Neural cell (in vitro differentiated cells): ENCODE data around the gene PTCH1. TPM values are rescaled to one million over a fixed set of nuclear protein-coding genes. Genes with fewer than 3 reads are reported as not detected.

Source experiments
- H2AFZ ChIP-seq: fragments of 200-600, 300-800 bp; sonication (generic), shearing (Covaris generic); 2 replicates; pipeline ENCODE4 v1.6.0; 2014; ENCODE audit warnings: low read depth, mild to moderate bottlenecking, antibody characterized with exemption, low read length, moderate library complexity
- H3F3A ChIP-seq: fragments of 200-600 bp; shearing (Covaris generic); 2 replicates; pipeline ENCODE4 v1.6.1; 2016; ENCODE audit warnings: mild to moderate bottlenecking, moderate library complexity, mixed read lengths, antibody characterized with exemption, low read length; ENCODE audit not compliant: insufficient read depth, poor library complexity, severe bottlenecking
- H3K27ac ChIP-seq: fragments of 200-600, 300-800 bp; sonication (generic), shearing (Covaris generic); 2 replicates; pipeline ENCODE4 v1.5.1; 2014; ENCODE audit warnings: mild to moderate bottlenecking, low read length, moderate library complexity
- H3K27me3 ChIP-seq: fragments of 300-800, 200-600 bp; sonication (generic), shearing (Covaris generic); 2 replicates; pipeline ENCODE4 v1.6.0; 2014; ENCODE audit warnings: mild to moderate bottlenecking, low read depth, low read length, moderate library complexity; ENCODE audit not compliant: insufficient read depth
- H3K36me3 ChIP-seq: fragments of 300-800, 200-600 bp; sonication (generic), shearing (Covaris generic); 2 replicates; pipeline ENCODE4 v1.5.1; 2014; ENCODE audit warnings: mild to moderate bottlenecking, antibody characterized with exemption, low read length, moderate library complexity; ENCODE audit not compliant: insufficient read depth
- H3K4me2 ChIP-seq: fragments of 300-800, 200-600 bp; sonication (generic), shearing (Covaris generic); 2 replicates; pipeline ENCODE4 v1.6.0; 2014; ENCODE audit warnings: mild to moderate bottlenecking, low read length
- H3K4me3 ChIP-seq: fragments of 300-800, 200-600 bp; sonication (generic), shearing (Covaris generic); 2 replicates; pipeline ENCODE4 v1.5.1; 2014; ENCODE audit warnings: mild to moderate bottlenecking, low read length, moderate library complexity
- H3K79me2 ChIP-seq: fragments of 200-600 bp; shearing (Covaris generic); replicated peaks from 2 replicates; pipeline ENCODE4 v1.6.0; 2014; ENCODE audit warnings: mild to moderate bottlenecking, low read length, moderate library complexity; ENCODE audit not compliant: insufficient read depth
- H3K9ac ChIP-seq: fragments of 300-800, 200-600 bp; sonication (generic), shearing (Covaris generic); 2 replicates; pipeline ENCODE4 v1.6.1; 2016; ENCODE audit warnings: mild to moderate bottlenecking, low read length, mixed read lengths
- H3K9me2 ChIP-seq: fragments of 200-600 bp; shearing (Covaris generic); 2 replicates; pipeline ENCODE4 v1.6.1; 2016; ENCODE audit warnings: mild to moderate bottlenecking, low read length, mixed read lengths; ENCODE audit not compliant: insufficient read depth
- H3K9me3 ChIP-seq: fragments of 200-600, 300-800 bp; sonication (generic), shearing (Covaris generic); 2 replicates; pipeline ENCODE4 v1.6.1; 2016; ENCODE audit warnings: mild to moderate bottlenecking, mixed run types, low read length, moderate library complexity, mixed read lengths
- H4K20me1 ChIP-seq: fragments of 200-600 bp; shearing (Covaris generic); 2 replicates; pipeline ENCODE4 v1.6.1; 2016; ENCODE audit warnings: mild to moderate bottlenecking, mixed run types; ENCODE audit not compliant: insufficient read depth
- CTCF ChIP-seq: fragments of 450-650 bp; IDR thresholded peaks from 2 replicates; pipeline ENCODE4 v1.5.1; 2014; ENCODE audit warnings: antibody characterized with exemption, mild to moderate bottlenecking, moderate library complexity; ENCODE audit not compliant: poor library complexity, severe bottlenecking
- EZH2 ChIP-seq: fragments of 200-600, 300-800 bp; shearing (Covaris generic), sonication (generic); IDR thresholded peaks from 2 replicates; pipeline ENCODE4 v1.6.1; 2014; ENCODE audit warnings: antibody characterized with exemption, low read length, borderline replicate concordance, mild to moderate bottlenecking; ENCODE audit not compliant: insufficient read depth, poor library complexity, severe bottlenecking
- MXI1 ChIP-seq: fragments of 450-650 bp; conservative IDR thresholded peaks from 2 replicates; pipeline ENCODE4 v1.6.1; 2014; ENCODE audit warnings: antibody characterized with exemption, mild to moderate bottlenecking; ENCODE audit not compliant: poor library complexity, severe bottlenecking
- POLR2AphosphoS5 ChIP-seq: IDR thresholded peaks from 2 replicates; pipeline ENCODE4 v1.6.1; 2012
- RAD21 ChIP-seq: fragments of 450-650 bp; conservative IDR thresholded peaks from 2 replicates; pipeline ENCODE4 v1.6.1; 2014; ENCODE audit warnings: antibody characterized with exemption, mild to moderate bottlenecking, moderate library complexity
- REST ChIP-seq: IDR thresholded peaks from 2 replicates; pipeline ENCODE4 v1.6.1; 2012; ENCODE audit warnings: borderline replicate concordance
- SMC3 ChIP-seq: fragments of 450-650 bp; conservative IDR thresholded peaks from 2 replicates; pipeline ENCODE4 v1.6.1; 2014; ENCODE audit warnings: antibody characterized with exemption, mild to moderate bottlenecking, moderate library complexity; ENCODE audit not compliant: poor library complexity
- TAF1 ChIP-seq: IDR thresholded peaks from 2 replicates; pipeline ENCODE4 v1.6.1; 2012; ENCODE audit warnings: low read depth
- polyA plus RNA-seq: library from polyadenylated mRNA; depleted of rRNA; stranded (reverse); fragments of >200 nt; gene quantifications from 2 replicates; pipeline ENCODE4 v1.2.3, GENCODE V29; 2014

PTCH1 gene
- polyA plus RNA-seq, 1 donor from 2014 or later, result 15.6 TPM

GRCh38 chr9:95529910-95530309, 13.1 kb upstream of the PTCH1 start:
- Histone ChIP-seq H2AFZ (no peak overlapping the region), H3F3A (no peaks in the 10 kb centered on the region), H3K9me3 (no peaks in the 10 kb centered on the region), H3K9me2 (no peaks in the 10 kb centered on the region), H3K9ac (no peak overlapping the region), H4K20me1 (no peaks in the 10 kb centered on the region), H3K36me3 (no peaks in the 10 kb centered on the region), H3K79me2 (no peaks in the 10 kb centered on the region), H3K27me3 (no peaks in the 10 kb centered on the region), H3K4me2 (no peak overlapping the region), H3K4me3 (no peak overlapping the region), H3K27ac (no peak overlapping the region)
- TF ChIP-seq CTCF, result no peak

- H3K27ac ChIP-seq, result no peak overlapping the region
- no peaks in the 10 kb centered on the region for H3K9me3 ChIP-seq
- H2AFZ ChIP-seq, result no peak overlapping the region
- no peak overlapping the region for H3K9ac ChIP-seq
- no peaks in the 10 kb centered on the region for H3K9me2 ChIP-seq
- TF ChIP-seq POLR2AphosphoS5 (no peak), MXI1 (no peak), CTCF (no peak), TAF1 (no peak), RAD21 (no peak), SMC3 (no peak), REST (no peak), EZH2 (no peak)
- no peaks in the 10 kb centered on the region for H3K79me2 ChIP-seq
- H3K36me3 ChIP-seq, result no peaks in the 10 kb centered on the region
- no peaks in the 10 kb centered on the region for H3K27me3 ChIP-seq
- no peak overlapping the region for H3K4me2 ChIP-seq
- H3F3A ChIP-seq, result no peaks in the 10 kb centered on the region
- H4K20me1 ChIP-seq, result no peaks in the 10 kb centered on the region
- no peak overlapping the region for H3K4me3 ChIP-seq
Measured at GRCh38 chr9:95528908-95529502, 12.2 kb upstream of the PTCH1 start.
